SH-SY5Y (cell line): ENCODE data around the gene MUL1.

Experiments
- GATA2 ChIP-seq: IDR thresholded peaks from 2 replicates; pipeline ENCODE4 v1.6.1; 2011; ENCODE audit warnings: mild to moderate bottlenecking, low read depth, low read length
- GATA3 ChIP-seq: IDR thresholded peaks from 2 replicates; pipeline ENCODE4 v1.6.1; 2011; ENCODE audit warnings: low read depth, mild to moderate bottlenecking, low read length, moderate library complexity

- TF ChIP-seq GATA3 = no peak
- no peak for TF ChIP-seq GATA2
Measured at GRCh38 chr1:20474333-20474975, 33.5 kb downstream of the MUL1 start.
